ENCODE measurements around the gene C20orf96.

C20orf96 gene

GRCh38 chr20:278607-279571 lies 11.7 kb downstream of the C20orf96 start:
- TF ChIP-seq GATA3 (IDR thresholded peaks at IDR 0.05; ENCODE audit: low read depth, low read length) (no peak), GATA2 (IDR thresholded peaks at IDR 0.05; ENCODE audit: low read depth, low read length) (no peak)

- TF ChIP-seq GATA2 (IDR thresholded peaks at IDR 0.05; ENCODE audit: low read depth, low read length) = no peak
- TF ChIP-seq GATA3 (IDR thresholded peaks at IDR 0.05; ENCODE audit: low read depth, low read length) = no peak
Measured at GRCh38 chr20:278181-278580, 12.4 kb downstream of the C20orf96 start.

GRCh38 chr20:277496-277781 lies 13.1 kb downstream of the C20orf96 start:
- TF ChIP-seq GATA2 (IDR thresholded peaks at IDR 0.05; ENCODE audit: low read depth, low read length) = no peak
- TF ChIP-seq GATA3 (IDR thresholded peaks at IDR 0.05; ENCODE audit: low read depth, low read length) = no peak

- no peak for TF ChIP-seq GATA2 (IDR thresholded peaks at IDR 0.05; ENCODE audit: low read depth, low read length)
- TF ChIP-seq GATA3 (IDR thresholded peaks at IDR 0.05; ENCODE audit: low read depth, low read length) = no peak
Measured at GRCh38 chr20:276620-277495, 13.7 kb downstream of the C20orf96 start.

GRCh38 chr20:275791-276190 lies 14.8 kb downstream of the C20orf96 start:
- TF ChIP-seq GATA3 (IDR thresholded peaks at IDR 0.05; ENCODE audit: low read depth, low read length) = no peak

GRCh38 chr20:273884-274283 lies 16.7 kb downstream of the C20orf96 start:
- TF ChIP-seq GATA2 (IDR thresholded peaks at IDR 0.05; ENCODE audit: low read depth, low read length) (no peak), GATA3 (IDR thresholded peaks at IDR 0.05; ENCODE audit: low read depth, low read length) (no peak)

GRCh38 chr20:272718-273117 lies 17.8 kb downstream of the C20orf96 start:
- TF ChIP-seq GATA2 (IDR thresholded peaks at IDR 0.05; ENCODE audit: low read depth, low read length) = no peak

- no peak for TF ChIP-seq GATA2 (IDR thresholded peaks at IDR 0.05; ENCODE audit: low read depth, low read length)
- no peak for TF ChIP-seq GATA3 (IDR thresholded peaks at IDR 0.05; ENCODE audit: low read depth, low read length)
Measured at GRCh38 chr20:271528-271927, 19.0 kb downstream of the C20orf96 start.

- TF ChIP-seq GATA2 (IDR thresholded peaks at IDR 0.05; ENCODE audit: low read depth, low read length) = no peak
- no peak for TF ChIP-seq GATA3 (IDR thresholded peaks at IDR 0.05; ENCODE audit: low read depth, low read length)
Measured at GRCh38 chr20:271069-271468, 19.5 kb downstream of the C20orf96 start.

- no peak for TF ChIP-seq GATA2 (IDR thresholded peaks at IDR 0.05; ENCODE audit: low read depth, low read length)
- TF ChIP-seq GATA3 (IDR thresholded peaks at IDR 0.05; ENCODE audit: low read depth, low read length) = no peak
Measured at GRCh38 chr20:270517-270916, 20.0 kb downstream of the C20orf96 start.

GRCh38 chr20:266596-267562 lies 23.7 kb downstream of the C20orf96 start:
- TF ChIP-seq GATA2 (IDR thresholded peaks at IDR 0.05; ENCODE audit: low read depth, low read length) (peak; percentile 49), GATA3 (IDR thresholded peaks at IDR 0.05; ENCODE audit: low read depth, low read length) (no peak)

GRCh38 chr20:263701-264100 lies 26.8 kb downstream of the C20orf96 start:
- no peak for TF ChIP-seq GATA2 (IDR thresholded peaks at IDR 0.05; ENCODE audit: low read depth, low read length)
- TF ChIP-seq GATA3 (IDR thresholded peaks at IDR 0.05; ENCODE audit: low read depth, low read length) = no peak

- TF ChIP-seq GATA3 (IDR thresholded peaks at IDR 0.05; ENCODE audit: low read depth, low read length) (no peak), GATA2 (IDR thresholded peaks at IDR 0.05; ENCODE audit: low read depth, low read length) (no peak)
Measured at GRCh38 chr20:259981-260380, 30.6 kb downstream of the C20orf96 start.

GRCh38 chr20:258963-259362 lies 31.6 kb downstream of the C20orf96 start:
- TF ChIP-seq GATA3 (IDR thresholded peaks at IDR 0.05; ENCODE audit: low read depth, low read length) = no peak
- TF ChIP-seq GATA2 (IDR thresholded peaks at IDR 0.05; ENCODE audit: low read depth, low read length) = no peak

Measured in SH-SY5Y (cell line).